PFSK-1 (cell line): ENCODE results near the gene PUS3.

ENCODE experiments used
- FOXP2 ChIP-seq: optimal IDR thresholded peaks from 2 replicates; pipeline ENCODE3; 2011; ENCODE audit warnings: borderline replicate concordance, control low read depth, inconsistent platforms; ENCODE audit not compliant: insufficient read depth; ENCODE audit errors: extremely low read length, extremely low read depth
- POLR2AphosphoS5 ChIP-seq: IDR thresholded peaks from 2 replicates; pipeline ENCODE4 v1.6.1; 2012; ENCODE audit warnings: low read depth, mild to moderate bottlenecking, control low read depth, low read length, moderate library complexity
- REST ChIP-seq, 2 experiments: IDR thresholded peaks; 2 replicates each; pipeline versions ENCODE4 v1.6.1 to v1.8.0; 2011 to 2012; ENCODE audit warnings: low read depth in 2 of 2, low read length in 2 of 2, control low read depth in 1 of 2, inconsistent platforms in 1 of 2, mild to moderate bottlenecking in 1 of 2, moderate library complexity in 1 of 2; ENCODE audit not compliant: insufficient read depth in 1 of 2
- SIN3A ChIP-seq: IDR thresholded peaks from 2 replicates; pipeline ENCODE4 v1.6.1; 2012; ENCODE audit warnings: mild to moderate bottlenecking, low read length, moderate library complexity, borderline replicate concordance; ENCODE audit not compliant: insufficient read depth
- TAF1 ChIP-seq: IDR thresholded peaks from 2 replicates; pipeline ENCODE4 v1.6.1; 2012; ENCODE audit warnings: low read length, control low read depth, borderline replicate concordance; ENCODE audit not compliant: insufficient read depth

The PUS3 gene

DNA sequence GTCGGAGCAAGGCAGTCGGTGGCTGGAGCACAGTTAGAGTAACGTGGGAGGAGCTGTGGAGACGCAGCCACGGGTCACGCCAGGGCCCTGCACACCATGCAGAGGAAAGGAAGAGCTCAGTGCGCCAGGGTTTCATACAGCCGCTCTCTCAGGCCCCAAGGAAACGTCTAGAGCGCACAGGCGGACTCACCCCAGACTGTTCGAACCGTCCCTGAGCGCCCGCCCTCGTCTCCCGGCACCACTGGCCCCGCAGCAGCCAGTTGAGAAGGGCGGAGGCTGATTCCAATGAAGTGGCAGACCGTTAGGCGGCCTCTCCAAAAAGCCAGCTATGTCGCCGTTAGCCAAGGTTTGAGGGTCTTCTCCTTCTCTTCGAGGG is 16.0 kb downstream of the PUS3 start:
- TF ChIP-seq REST (IDR thresholded peaks at IDR 0.05; ENCODE audit: insufficient read depth in 1 of 2, low read depth in 2 of 2, low read length in 2 of 2) (no peak), TAF1 (no peak), SIN3A (no peak), FOXP2 (no peak), POLR2AphosphoS5 (no peak)

DNA sequence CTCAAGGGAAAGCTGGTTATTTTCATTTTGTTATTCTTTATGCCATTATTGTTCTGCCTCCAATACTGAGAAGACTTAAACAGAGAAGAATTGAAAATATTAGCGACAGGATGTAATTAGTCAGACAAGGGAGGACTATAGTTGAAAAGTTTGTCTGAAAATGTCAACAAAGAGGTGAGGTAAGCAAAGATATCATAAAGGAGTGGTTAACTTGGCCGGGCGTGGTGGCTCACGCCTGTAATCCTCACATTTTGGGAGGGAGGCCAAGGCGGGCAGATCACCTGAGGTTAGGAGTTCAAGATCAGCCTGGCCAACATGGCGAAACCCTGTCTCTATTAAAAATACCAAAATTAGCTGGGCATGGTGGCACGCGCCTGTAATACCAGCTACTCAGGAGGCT is 19.6 kb downstream of the PUS3 start:
- TF ChIP-seq TAF1, result no peak
- no peak for TF ChIP-seq POLR2AphosphoS5
- TF ChIP-seq FOXP2, result no peak
- no peak for TF ChIP-seq SIN3A
- no peak for TF ChIP-seq REST (IDR thresholded peaks at IDR 0.05; ENCODE audit: insufficient read depth in 1 of 2, low read depth in 2 of 2, low read length in 2 of 2)

DNA sequence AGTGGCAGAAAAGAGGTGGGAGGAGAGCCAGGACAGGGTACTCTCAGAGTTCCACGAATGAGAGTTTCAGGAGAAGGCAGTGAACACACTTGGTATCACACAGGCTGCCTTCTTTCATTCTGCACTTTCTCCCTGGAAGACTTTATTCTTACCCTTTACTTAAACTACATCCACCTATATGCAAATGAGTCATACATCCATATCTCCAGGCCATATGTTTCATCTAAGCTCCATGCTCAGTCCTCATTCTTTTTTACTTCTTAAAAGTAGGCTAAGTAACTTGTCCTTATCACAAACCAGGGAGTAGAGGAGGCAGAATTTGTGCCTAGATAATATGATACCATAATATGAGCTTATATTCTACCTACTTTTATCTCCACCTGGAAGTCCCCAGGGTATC is 21.7 kb downstream of the PUS3 start:
- TF ChIP-seq FOXP2 (no peak), SIN3A (no peak), POLR2AphosphoS5 (no peak)

DNA sequence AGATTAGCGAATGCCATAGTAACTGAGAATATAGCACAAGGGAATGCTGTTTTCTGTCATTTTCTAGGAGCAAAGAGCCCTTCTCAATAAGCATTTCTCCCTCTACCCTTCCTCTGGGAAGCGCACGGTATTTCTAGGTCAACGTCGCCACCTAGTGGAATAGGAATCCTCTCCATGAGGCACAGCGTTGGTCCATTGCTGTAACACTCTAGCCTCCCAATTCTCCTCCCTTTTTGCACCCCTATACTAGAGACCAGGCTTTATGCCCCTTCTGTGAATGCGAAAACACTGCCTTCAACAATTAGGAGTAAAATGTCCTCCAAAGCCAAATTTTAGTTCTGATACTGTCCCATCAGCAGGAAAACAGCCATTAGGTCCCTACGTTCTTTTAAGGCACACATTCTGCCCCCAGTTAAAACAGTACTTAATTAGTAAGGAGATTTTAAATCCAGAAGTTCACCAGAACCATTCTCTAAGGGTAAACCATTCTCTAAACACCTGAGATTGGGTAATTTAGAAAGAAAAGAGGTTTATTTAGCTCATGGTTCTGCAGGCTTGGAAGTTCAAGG is 28.4 kb downstream of the PUS3 start:
- no peak for TF ChIP-seq FOXP2
- TF ChIP-seq TAF1, result no peak
- TF ChIP-seq POLR2AphosphoS5, result no peak

DNA sequence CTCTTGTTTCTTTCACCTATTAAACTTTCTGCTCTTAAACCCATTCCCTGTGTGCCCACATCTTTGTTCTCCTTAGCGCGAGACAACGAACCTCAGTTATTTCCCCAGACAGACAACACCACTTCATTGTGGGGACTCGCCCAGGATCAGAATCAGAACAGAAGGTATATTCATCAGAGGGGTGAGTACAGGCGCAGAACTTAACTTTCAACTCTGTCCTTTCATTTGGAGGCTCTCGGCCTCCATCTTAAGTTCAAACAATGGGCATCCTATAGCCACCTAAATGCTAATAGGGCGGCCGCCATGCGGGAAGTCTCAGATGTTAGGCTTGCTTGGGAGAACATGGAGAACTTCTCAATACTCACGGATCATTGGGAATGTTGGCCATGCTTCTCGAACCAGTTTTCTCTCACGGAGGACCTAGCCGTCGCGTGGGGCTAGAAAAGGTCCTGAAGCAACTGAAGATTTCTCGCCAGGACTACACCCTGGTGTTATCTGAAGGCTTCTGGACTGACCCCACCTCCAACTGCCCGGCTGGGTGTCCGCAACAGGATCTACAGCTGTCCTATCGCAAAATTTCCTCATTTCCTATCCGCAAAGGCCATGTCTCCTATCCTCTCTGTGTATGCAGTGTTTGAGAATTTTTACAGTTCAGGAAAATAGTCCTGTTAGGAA is 29.0 kb downstream of the PUS3 start:
- no peak for TF ChIP-seq REST (IDR thresholded peaks at IDR 0.05; ENCODE audit: insufficient read depth in 1 of 2, low read depth in 2 of 2, low read length in 2 of 2)
- no peak for TF ChIP-seq TAF1
- TF ChIP-seq FOXP2, result no peak
- TF ChIP-seq POLR2AphosphoS5, result no peak
- no peak for TF ChIP-seq SIN3A

DNA sequence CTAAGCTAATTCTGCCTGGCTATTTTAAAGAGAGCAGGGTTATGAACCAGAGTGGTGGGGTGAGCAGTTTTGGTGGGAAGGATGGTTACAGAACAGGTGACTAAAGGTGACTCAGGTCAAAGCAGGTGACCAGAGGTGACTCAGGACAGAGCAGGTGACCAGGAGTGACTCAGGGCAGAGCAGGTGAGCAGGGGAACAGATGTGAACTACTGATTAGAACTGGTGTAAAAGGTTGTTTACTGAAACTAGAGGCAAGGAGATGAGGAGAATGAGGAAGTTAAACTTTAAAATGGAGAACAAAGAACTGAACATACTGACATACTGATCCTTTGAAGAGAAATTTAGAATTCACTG is 30.9 kb downstream of the PUS3 start:
- no peak for TF ChIP-seq REST (IDR thresholded peaks at IDR 0.05; ENCODE audit: insufficient read depth in 1 of 2, low read depth in 2 of 2, low read length in 2 of 2)
- no peak for TF ChIP-seq POLR2AphosphoS5
- no peak for TF ChIP-seq SIN3A
- TF ChIP-seq FOXP2, result no peak
- TF ChIP-seq TAF1, result no peak
